Measurements from ENCODE around the gene RUNX2.

RUNX2 gene

GRCh38 chr6:45445364-45445748 is 117.2 kb downstream of the RUNX2 start:
- no CpG with 5 or more reads among the region's 2 CpGs for whole genome bisulfite sequencing (ENCODE audit: insufficient coverage, insufficient read length)
- Histone ChIP-seq H3K9me3 (ENCODE audit: control insufficient read depth, insufficient read depth, low read length) (no peaks in the 10 kb centered on the region), H3K4me1 (ENCODE audit: control insufficient read depth, insufficient read depth, low read length) (peaks cover 3% of the 10 kb centered on the region; the same call in 1 of the 2 replicates), H3K4me3 (ENCODE audit: low read length) (no peak overlapping the region), H3K27me3 (ENCODE audit: control insufficient read depth, insufficient read depth, low read length) (no peaks in the 10 kb centered on the region), H3K27ac (ENCODE audit: low read length) (no peak overlapping the region), H3K36me3 (ENCODE audit: control insufficient read depth, insufficient read depth, low read length) (no peaks in the 10 kb centered on the region)
- DNase-seq (ENCODE audit: low read depth, low spot score): no peak

- no peak overlapping the region for H3K4me3 ChIP-seq (ENCODE audit: low read length)
- H3K27me3 ChIP-seq (ENCODE audit: control insufficient read depth, insufficient read depth, low read length): no peaks in the 10 kb centered on the region
- WGBS (ENCODE audit: insufficient coverage, insufficient read length): no CpG with 5 or more reads among the region's 9 CpGs
- H3K4me1 ChIP-seq (ENCODE audit: control insufficient read depth, insufficient read depth, low read length): peaks cover 3% of the 10 kb centered on the region; the same call in 1 of the 2 replicates
- no peaks in the 10 kb centered on the region for H3K36me3 ChIP-seq (ENCODE audit: control insufficient read depth, insufficient read depth, low read length)
- DNase-seq (ENCODE audit: low read depth, low spot score): no peak
- H3K9me3 ChIP-seq (ENCODE audit: control insufficient read depth, insufficient read depth, low read length): no peaks in the 10 kb centered on the region
- no peak overlapping the region for H3K27ac ChIP-seq (ENCODE audit: low read length)
Observed at GRCh38 chr6:45445749-45446549, 117.8 kb downstream of the RUNX2 start.

DNA sequence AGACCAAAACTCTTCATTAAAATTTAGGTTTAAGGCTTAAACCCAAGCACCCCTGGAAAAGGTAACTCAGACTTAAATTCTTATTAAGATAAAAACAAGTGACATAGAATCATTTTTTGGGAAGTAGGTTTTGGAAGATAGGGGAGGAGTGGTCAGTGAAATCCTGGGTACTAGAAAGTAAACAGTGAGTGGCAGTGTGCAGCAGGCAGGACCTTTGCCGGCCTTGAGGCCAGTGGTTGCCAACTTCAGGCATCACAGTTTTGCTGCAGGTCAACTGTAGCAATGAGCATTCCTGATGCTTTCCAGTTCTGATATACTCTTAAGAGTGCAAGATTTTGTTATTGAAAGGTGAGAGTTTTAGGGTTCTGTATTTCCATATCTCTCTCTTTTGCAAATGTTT is 118.9 kb downstream of the RUNX2 start:
- DNase-seq (ENCODE audit: low read depth, low spot score): no peak
- H3K4me3 ChIP-seq (ENCODE audit: low read length): no peak overlapping the region
- WGBS (ENCODE audit: insufficient coverage, insufficient read length): no CpG with 5 or more reads among the region's 1 CpG
- peaks cover 3% of the 10 kb centered on the region; the same call in 1 of the 2 replicates for H3K4me1 ChIP-seq (ENCODE audit: control insufficient read depth, insufficient read depth, low read length)
- H3K27ac ChIP-seq (ENCODE audit: low read length): no peak overlapping the region
- no peaks in the 10 kb centered on the region for H3K36me3 ChIP-seq (ENCODE audit: control insufficient read depth, insufficient read depth, low read length)
- no peaks in the 10 kb centered on the region for H3K9me3 ChIP-seq (ENCODE audit: control insufficient read depth, insufficient read depth, low read length)
- no peaks in the 10 kb centered on the region for H3K27me3 ChIP-seq (ENCODE audit: control insufficient read depth, insufficient read depth, low read length)

DNA sequence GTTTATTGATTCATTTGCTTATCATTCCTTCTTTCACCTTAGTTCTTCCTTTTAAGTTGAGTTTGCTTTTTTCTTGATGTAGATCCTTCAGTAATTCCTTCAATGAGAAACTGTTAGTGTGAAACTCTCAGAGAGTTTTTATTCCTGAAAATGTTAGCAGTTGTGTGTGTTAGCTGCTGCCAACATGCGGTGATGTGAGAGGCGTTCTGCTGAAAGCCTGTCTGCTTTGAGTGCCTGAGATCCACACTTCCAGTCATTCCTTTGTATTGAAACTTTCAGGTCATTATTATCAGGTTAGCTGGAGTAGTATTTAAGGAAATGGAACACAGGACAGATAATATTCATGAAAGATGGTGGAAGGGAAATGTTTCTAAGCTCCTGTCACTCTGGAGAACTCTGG is 119.6 kb downstream of the RUNX2 start:
- DNase-seq (ENCODE audit: low read depth, low spot score): no peak
- Histone ChIP-seq H3K27ac (ENCODE audit: low read length) (no peak overlapping the region), H3K9me3 (ENCODE audit: control insufficient read depth, insufficient read depth, low read length) (no peaks in the 10 kb centered on the region), H3K4me3 (ENCODE audit: low read length) (no peak overlapping the region), H3K27me3 (ENCODE audit: control insufficient read depth, insufficient read depth, low read length) (no peaks in the 10 kb centered on the region), H3K36me3 (ENCODE audit: control insufficient read depth, insufficient read depth, low read length) (no peaks in the 10 kb centered on the region), H3K4me1 (ENCODE audit: control insufficient read depth, insufficient read depth, low read length) (peaks cover 3% of the 10 kb centered on the region; the same call in 1 of the 2 replicates)
- no CpG with 5 or more reads among the region's 2 CpGs for WGBS (ENCODE audit: insufficient coverage, insufficient read length)

- Histone ChIP-seq H3K4me3 (ENCODE audit: low read length) (no peak overlapping the region), H3K27ac (ENCODE audit: low read length) (no peak overlapping the region), H3K4me1 (ENCODE audit: control insufficient read depth, insufficient read depth, low read length) (peaks cover 3% of the 10 kb centered on the region; the same call in 1 of the 2 replicates), H3K9me3 (ENCODE audit: control insufficient read depth, insufficient read depth, low read length) (no peaks in the 10 kb centered on the region), H3K36me3 (ENCODE audit: control insufficient read depth, insufficient read depth, low read length) (no peaks in the 10 kb centered on the region), H3K27me3 (ENCODE audit: control insufficient read depth, insufficient read depth, low read length) (no peaks in the 10 kb centered on the region)
- no CpG with 5 or more reads among the region's 8 CpGs for WGBS (ENCODE audit: insufficient coverage, insufficient read length)
- no peak for DNase-seq (ENCODE audit: low read depth, low spot score)
Observed at GRCh38 chr6:45448417-45449389, 120.6 kb downstream of the RUNX2 start.

- H3K4me3 ChIP-seq (ENCODE audit: low read length): no peak overlapping the region
- H3K27ac ChIP-seq (ENCODE audit: low read length): no peak overlapping the region
- no peaks in the 10 kb centered on the region for H3K27me3 ChIP-seq (ENCODE audit: control insufficient read depth, insufficient read depth, low read length)
- no CpG with 5 or more reads among the region's 4 CpGs for WGBS (ENCODE audit: insufficient coverage, insufficient read length)
- peaks cover 3% of the 10 kb centered on the region; the same call in 1 of the 2 replicates for H3K4me1 ChIP-seq (ENCODE audit: control insufficient read depth, insufficient read depth, low read length)
- no peak for DNase-seq (ENCODE audit: low read depth, low spot score)
- H3K36me3 ChIP-seq (ENCODE audit: control insufficient read depth, insufficient read depth, low read length): no peaks in the 10 kb centered on the region
- H3K9me3 ChIP-seq (ENCODE audit: control insufficient read depth, insufficient read depth, low read length): no peaks in the 10 kb centered on the region
Observed at GRCh38 chr6:45450132-45450531, 122.0 kb downstream of the RUNX2 start.

GRCh38 chr6:45450831-45451230 is 122.7 kb downstream of the RUNX2 start:
- Histone ChIP-seq H3K9me3 (ENCODE audit: control insufficient read depth, insufficient read depth, low read length) (no peaks in the 10 kb centered on the region), H3K4me1 (ENCODE audit: control insufficient read depth, insufficient read depth, low read length) (peaks cover 2% of the 10 kb centered on the region; the same call in 1 of the 2 replicates), H3K27ac (ENCODE audit: low read length) (no peak overlapping the region), H3K36me3 (ENCODE audit: control insufficient read depth, insufficient read depth, low read length) (no peaks in the 10 kb centered on the region), H3K27me3 (ENCODE audit: control insufficient read depth, insufficient read depth, low read length) (no peaks in the 10 kb centered on the region), H3K4me3 (ENCODE audit: low read length) (no peak overlapping the region)
- WGBS (ENCODE audit: insufficient coverage, insufficient read length): no CpG with 5 or more reads among the region's 3 CpGs
- no peak for DNase-seq (ENCODE audit: low read depth, low spot score)

DNA sequence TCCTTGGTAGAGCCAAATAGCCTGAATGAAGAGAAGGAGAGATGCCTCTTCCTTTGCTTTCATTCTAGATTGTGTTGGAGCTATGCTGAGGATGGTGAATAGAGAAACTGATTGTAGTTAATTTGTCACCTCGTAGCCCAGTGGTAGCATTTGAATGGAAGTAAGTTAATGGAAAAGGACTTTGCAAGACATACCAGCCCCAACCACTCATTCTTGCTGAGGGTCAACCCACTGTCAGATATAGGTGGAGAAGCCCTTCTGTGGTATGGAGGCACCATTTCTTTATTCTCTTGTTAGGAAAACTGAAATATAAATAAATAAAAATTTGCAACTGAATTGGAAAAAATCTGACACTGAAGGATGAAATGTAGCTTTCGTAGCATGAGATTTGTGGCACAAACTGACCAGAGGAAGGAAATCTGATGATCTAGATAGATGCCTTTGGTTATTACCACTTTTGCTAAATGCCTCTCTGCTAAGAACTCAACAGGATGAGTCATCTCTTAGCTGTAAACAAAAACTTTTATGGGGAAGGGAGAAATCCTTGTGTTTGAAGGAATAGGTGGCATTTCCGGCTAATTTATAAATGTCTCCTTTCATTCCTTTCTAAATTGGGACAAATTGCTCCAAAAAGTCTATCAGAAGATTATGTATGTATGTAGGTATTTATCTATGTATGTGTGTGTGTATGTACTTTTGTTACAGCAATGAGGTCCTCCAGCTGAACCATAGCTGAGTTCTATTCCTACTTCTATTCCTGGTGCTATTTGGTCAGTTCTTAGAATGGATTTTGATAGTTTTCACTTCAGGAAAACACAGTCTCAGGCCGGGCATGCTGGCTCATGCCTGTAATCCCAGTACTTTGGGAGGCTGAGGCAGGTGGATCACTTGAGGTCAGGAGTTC is 126.1 kb downstream of the RUNX2 start:
- H3K36me3 ChIP-seq (ENCODE audit: control insufficient read depth, insufficient read depth, low read length): no peaks in the 10 kb centered on the region
- WGBS (ENCODE audit: insufficient coverage, insufficient read length): no CpG with 5 or more reads among the region's 4 CpGs

GRCh38 chr6:45455408-45455807 is 127.3 kb downstream of the RUNX2 start:
- Histone ChIP-seq H3K27ac (ENCODE audit: low read length) (no peak overlapping the region), H3K4me1 (ENCODE audit: control insufficient read depth, insufficient read depth, low read length) (no peaks in the 10 kb centered on the region)

More for the DNA sequence above, 126.1 kb downstream of the RUNX2 start:
- Histone ChIP-seq H3K9me3 (ENCODE audit: control insufficient read depth, insufficient read depth, low read length) (no peaks in the 10 kb centered on the region), H3K27me3 (ENCODE audit: control insufficient read depth, insufficient read depth, low read length) (no peaks in the 10 kb centered on the region), H3K27ac (ENCODE audit: low read length) (no peak overlapping the region), H3K4me1 (ENCODE audit: control insufficient read depth, insufficient read depth, low read length) (no peaks in the 10 kb centered on the region), H3K4me3 (ENCODE audit: low read length) (no peak overlapping the region)
- no peak for DNase-seq (ENCODE audit: low read depth, low spot score)

DNA sequence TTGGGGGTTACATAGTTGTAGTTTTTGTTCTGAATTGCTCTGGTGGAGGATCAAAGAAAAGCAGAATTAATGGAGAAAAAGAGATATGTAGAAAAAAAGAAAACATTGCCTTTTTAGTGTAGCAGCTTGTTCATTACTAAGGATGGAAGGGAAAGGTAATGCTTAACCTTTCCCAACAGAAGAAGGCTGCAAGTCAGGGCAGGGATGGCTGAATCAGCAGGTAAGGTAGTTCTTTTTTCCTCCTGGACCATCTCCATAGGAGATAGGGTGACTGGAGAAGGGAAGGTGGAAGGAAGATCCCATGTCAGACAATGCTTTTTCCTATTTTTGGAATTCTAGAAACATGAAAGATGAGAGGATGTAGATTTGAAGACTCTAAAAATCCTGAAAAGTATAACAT is 129.0 kb downstream of the RUNX2 start:
- Histone ChIP-seq H3K27me3 (ENCODE audit: control insufficient read depth, insufficient read depth, low read length) (no peaks in the 10 kb centered on the region), H3K4me1 (ENCODE audit: control insufficient read depth, insufficient read depth, low read length) (no peaks in the 10 kb centered on the region), H3K4me3 (ENCODE audit: low read length) (no peak overlapping the region), H3K9me3 (ENCODE audit: control insufficient read depth, insufficient read depth, low read length) (no peaks in the 10 kb centered on the region), H3K27ac (ENCODE audit: low read length) (no peak overlapping the region), H3K36me3 (ENCODE audit: control insufficient read depth, insufficient read depth, low read length) (no peaks in the 10 kb centered on the region)
- no peak for DNase-seq (ENCODE audit: low read depth, low spot score)

More at GRCh38 chr6:45455408-45455807, 127.3 kb downstream of the RUNX2 start:
- H3K4me3 ChIP-seq (ENCODE audit: low read length): no peak overlapping the region
- WGBS (ENCODE audit: insufficient coverage, insufficient read length): no CpG with 5 or more reads among the region's 6 CpGs
- H3K9me3 ChIP-seq (ENCODE audit: control insufficient read depth, insufficient read depth, low read length): no peaks in the 10 kb centered on the region
- H3K36me3 ChIP-seq (ENCODE audit: control insufficient read depth, insufficient read depth, low read length): no peaks in the 10 kb centered on the region
- no peak for DNase-seq (ENCODE audit: low read depth, low spot score)
- no peaks in the 10 kb centered on the region for H3K27me3 ChIP-seq (ENCODE audit: control insufficient read depth, insufficient read depth, low read length)

All from iPS DF 6.9 (cell line).